SK-N-SH (cell line): ENCODE measurements around the gene NUDT14. TPM values are rescaled to one million over a fixed set of nuclear protein-coding genes. Genes with fewer than 3 reads are reported as not detected.
A peak's percentile ranks its signal among the peaks of the same experiment; 100 is the strongest.

Source experiments
- CTCF ChIA-PET: fragments of 300-600, 350-600 bp; formaldehyde crosslinking; extraction: SDS; loops from one replicate; lab custom pipeline; 2021; lab: Yijun Ruan, JAX
- POLR2A ChIA-PET: fragments of 350-600 bp; sonication (Branson Sonifier 250); formaldehyde crosslinking; extraction: SDS; loops from one replicate; lab custom pipeline; 2020; ENCODE audit warnings: antibody characterized with exemption, inconsistent platforms; lab: Yijun Ruan, JAX
- DNase-seq: peaks from one replicate; pipeline ENCODE4 v3.0.0; 2012
- H2AFZ ChIP-seq: fragments of 200-600 bp; sonication (generic); 2 replicates; pipeline ENCODE4 v1.8.1; 2016; ENCODE audit warnings: antibody characterized with exemption, mild to moderate bottlenecking, low read depth
- H3F3A ChIP-seq: fragments of 200-600 bp; sonication (generic); replicated peaks from 2 replicates; pipeline ENCODE3; 2016; ENCODE audit warnings: antibody characterized with exemption, mild to moderate bottlenecking; ENCODE audit not compliant: insufficient read depth
- H3K27ac ChIP-seq, 2 experiments: fragments of 200-500 bp in 1 of 2; fragments of 200-600 bp in 1 of 2; sonication (Bioruptor generic) in 1 of 2; sonication (generic), shearing (Covaris generic) in 1 of 2; 2 replicates each; pipeline versions ENCODE4 v1.5.1 to v1.6.1; 2014 to 2016; ENCODE audit warnings: low read depth in 2 of 2, inconsistent platforms in 1 of 2, low read length in 1 of 2, mild to moderate bottlenecking in 1 of 2, mixed read lengths in 1 of 2
- H3K27me3 ChIP-seq: fragments of 200-600 bp; sonication (generic), shearing (Covaris generic); 2 replicates; pipeline ENCODE4 v1.6.1; 2016; ENCODE audit warnings: mixed run types; ENCODE audit not compliant: insufficient read depth
- H3K36me3 ChIP-seq, 2 experiments: fragments of 200-500 bp in 1 of 2; fragments of 200-600 bp in 1 of 2; sonication (Bioruptor generic) in 1 of 2; sonication (generic) in 1 of 2; replicated peaks in 1 of 2; 2 replicates each; pipeline versions ENCODE3 to v1.5.1; 2014 to 2016; ENCODE audit warnings: low read length in 1 of 2, mild to moderate bottlenecking in 1 of 2; ENCODE audit not compliant: insufficient read depth in 2 of 2, control insufficient read depth in 1 of 2
- H3K4me1 ChIP-seq, 2 experiments: fragments of 200-500 bp in 1 of 2; fragments of 200-600 bp in 1 of 2; sonication (Bioruptor generic) in 1 of 2; sonication (generic), shearing (Covaris generic) in 1 of 2; 2 replicates each; pipeline versions ENCODE4 v1.5.1 to v1.6.1; 2014 to 2016; ENCODE audit warnings: low read depth in 1 of 2, low read length in 1 of 2, mixed run types in 1 of 2; ENCODE audit not compliant: insufficient read depth in 2 of 2, control insufficient read depth in 1 of 2
- H3K4me2 ChIP-seq: fragments of 200-600 bp; sonication (generic), shearing (Covaris generic); 2 replicates; pipeline ENCODE4 v1.6.1; 2017; ENCODE audit warnings: mixed run types
- H3K4me3 ChIP-seq, 2 experiments: fragments of 200-500 bp in 1 of 2; fragments of 200-600 bp in 1 of 2; sonication (Bioruptor generic) in 1 of 2; sonication (generic), shearing (Covaris generic) in 1 of 2; 2 replicates each; pipeline versions ENCODE4 v1.5.1 to v1.8.1; 2014 to 2016; ENCODE audit warnings: low read depth in 2 of 2, inconsistent platforms in 1 of 2, low read length in 1 of 2, mild to moderate bottlenecking in 1 of 2, mixed read lengths in 1 of 2, moderate library complexity in 1 of 2
- H3K79me2 ChIP-seq: fragments of 200-600 bp; sonication (generic); 2 replicates; pipeline ENCODE4 v1.8.1; 2017; ENCODE audit warnings: mild to moderate bottlenecking; ENCODE audit not compliant: insufficient read depth
- H3K9ac ChIP-seq: fragments of 200-600 bp; sonication (generic); 2 replicates; pipeline ENCODE4 v1.6.1; 2017; ENCODE audit warnings: mixed run types
- H3K9me2 ChIP-seq: fragments of 200-600 bp; sonication (generic); 2 replicates; pipeline ENCODE4 v1.6.1; 2017; ENCODE audit warnings: mixed run types
- H3K9me3 ChIP-seq: fragments of 200-600 bp; sonication (generic); 2 replicates; pipeline ENCODE4 v1.6.1; 2017; ENCODE audit warnings: mixed run types, mild to moderate bottlenecking, moderate library complexity
- H4K20me1 ChIP-seq: fragments of 200-600 bp; sonication (generic); 2 replicates; pipeline ENCODE4 v1.6.1; 2017; ENCODE audit warnings: mild to moderate bottlenecking, mixed run types; ENCODE audit not compliant: insufficient read depth
- CTCF ChIP-seq: fragments of 200-600 bp; sonication (generic); IDR thresholded peaks from 2 replicates; pipeline ENCODE4 v1.6.1; 2017; ENCODE audit warnings: antibody characterized with exemption, mild to moderate bottlenecking, moderate library complexity
- EP300 ChIP-seq, 2 experiments: IDR thresholded peaks; 2 replicates each; pipeline versions ENCODE4 v1.4.0 to v1.6.1; 2012; ENCODE audit warnings: borderline replicate concordance in 1 of 2, low read depth in 1 of 2, low read length in 1 of 2
- FOXM1 ChIP-seq: IDR thresholded peaks from 2 replicates; pipeline ENCODE4 v1.4.0; 2012; ENCODE audit warnings: low read depth, mild to moderate bottlenecking
- GABPA ChIP-seq: IDR thresholded peaks from 2 replicates; pipeline ENCODE4 v1.4.0; 2012; ENCODE audit warnings: low read depth, mild to moderate bottlenecking
- IRF3 ChIP-seq: fragments of 150-350 bp; IDR thresholded peaks from 2 replicates; pipeline ENCODE4 v1.6.1; 2016; ENCODE audit warnings: mild to moderate bottlenecking, low read depth, low read length
- JUND ChIP-seq: IDR thresholded peaks from 2 replicates; pipeline ENCODE4 v1.4.0; 2012
- MAX ChIP-seq: IDR thresholded peaks from 2 replicates; pipeline ENCODE4 v1.4.0; 2012; ENCODE audit warnings: low read depth
- MEF2A ChIP-seq: IDR thresholded peaks from 2 replicates; pipeline ENCODE4 v1.4.0; 2012; ENCODE audit warnings: low read depth, borderline replicate concordance
- PBX3 ChIP-seq: IDR thresholded peaks from 2 replicates; pipeline ENCODE4; 2012
- RCOR1 ChIP-seq: fragments of 150-350 bp; IDR thresholded peaks from 2 replicates; pipeline ENCODE4 v1.6.1; 2017; ENCODE audit warnings: antibody characterized with exemption, low read length
- RFX5 ChIP-seq: IDR thresholded peaks from 2 replicates; pipeline ENCODE4 v1.6.1; 2012; ENCODE audit warnings: mild to moderate bottlenecking, improper control_type of control experiment, low read length
- RXRA ChIP-seq: IDR thresholded peaks from 2 replicates; pipeline ENCODE4 v1.4.0; 2012; ENCODE audit warnings: low read depth, mild to moderate bottlenecking, borderline replicate concordance
- SIN3A ChIP-seq: IDR thresholded peaks from 2 replicates; pipeline ENCODE4 v1.6.1; 2012; ENCODE audit warnings: low read depth, mild to moderate bottlenecking, low read length, moderate library complexity, borderline replicate concordance
- SMC3 ChIP-seq: IDR thresholded peaks from 2 replicates; pipeline ENCODE4 v1.6.1; 2012; ENCODE audit warnings: low read depth, low read length, improper control_type of control experiment
- TCF12 ChIP-seq: IDR thresholded peaks from 2 replicates; pipeline ENCODE4 v1.4.0; 2012
- USF1 ChIP-seq: IDR thresholded peaks from 2 replicates; pipeline ENCODE4 v1.4.0; 2012; ENCODE audit warnings: low read depth, borderline replicate concordance
- USF2 ChIP-seq: fragments of 150-350 bp; IDR thresholded peaks from 2 replicates; pipeline ENCODE4 v1.6.1; 2017; ENCODE audit warnings: antibody characterized with exemption, low read length, low read depth, borderline replicate concordance
- ZBTB33 ChIP-seq: IDR thresholded peaks from 2 replicates; pipeline ENCODE4 v1.4.0; 2012; ENCODE audit warnings: low read depth, borderline replicate concordance
- WGBS: methylation state at CpG from one replicate; pipeline ENCODE4 v1.1.6; 2017; ENCODE audit warnings: low lambda C conversion rate; 5-methylcytosine and 5-hydroxymethylcytosine counted together
- polyA plus RNA-seq, 3 experiments: library from polyadenylated mRNA; depleted of rRNA; stranded (reverse); fragments of >200 nt; gene quantifications; 2 replicates each; pipeline ENCODE4 v1.2.3, GENCODE V29; 2012

NUDT14 gene
- polyA plus RNA-seq, 1 of the 3 experiments (the other 2 are of a cell fraction), result 18.4 TPM

- Histone ChIP-seq H3K27me3 (no peaks in the 10 kb centered on the region), H3K9me2 (no peaks in the 10 kb centered on the region), H3K4me2 (no peak overlapping the region), H3K79me2 (no peaks in the 10 kb centered on the region), H3K9ac (no peak overlapping the region), H3K4me1 (peaks cover 5 to 28% of the 10 kb centered on the region in 2 experiments; a peak in 2 of 4 replicates), H3K36me3 (no peaks in the 10 kb centered on the region), H4K20me1 (no peaks in the 10 kb centered on the region), H2AFZ (no peak overlapping the region), H3K4me3 (no peak overlapping the region), H3F3A (no peaks in the 10 kb centered on the region), H3K27ac (peak overlapping the region in 1 of 2 experiments; percentile 34; a peak in 1 of 4 replicates), H3K9me3 (no peaks in the 10 kb centered on the region)
- CTCF ChIA-PET, result interaction anchor here (1.0 to 2.5 kb wide), 10 partner anchors 10 to 145 kb away, joined by 3 to 16 read pairs (median 4); no protein-coding TSS in a partner anchor
- peak; percentile 93 for DNase-seq
- POLR2A ChIA-PET, result interaction anchor here (0.7 to 1.3 kb wide), 3 partner anchors 9 to 444 kb away, joined by 3 to 5 read pairs (median 5); partner anchors contain the start of gene BRF1
- 33% methylated on average over 10 of the region's 17 CpGs for WGBS
- TF ChIP-seq GABPA (no peak), PBX3 (no peak), FOXM1 (no peak), SMC3 (no peak), USF1 (no peak), JUND (no peak), MEF2A (no peak), EP300 (IDR thresholded peaks at IDR 0.05; ENCODE audit: borderline replicate concordance in 1 of 2, low read depth in 1 of 2, low read length in 1 of 2) (no peak), RCOR1 (no peak), CTCF (no peak), ZBTB33 (no peak), TCF12 (no peak), RXRA (no peak), MAX (no peak), RFX5 (no peak), IRF3 (no peak), USF2 (no peak), SIN3A (no peak)
These were observed 13.0 kb upstream of the NUDT14 start for GRCh38 chr14:105193916-105194782.
